WTC11 (cell line): ENCODE results near the gene RIPOR2. TPM values are rescaled to one million over a fixed set of nuclear protein-coding genes. Genes with fewer than 3 reads are reported as not detected.

Source experiments
- ATAC-seq: fragments of 200-7000 bp; cut with Tn5 transposase; 2 replicates; pipeline ENCODE4 v1.10.0; 2021; ENCODE audit warnings: mild to moderate bottlenecking, moderate library complexity
- CTCF ChIA-PET: fragments of 300-600 bp; sonication (Branson Sonifier 250); formaldehyde crosslinking; loops from one replicate; lab custom pipeline; 2021; ENCODE audit warnings: antibody characterized with exemption; lab: Charles Lee
- POLR2A ChIA-PET: fragments of 350-600 bp; sonication (Branson Sonifier 250); formaldehyde crosslinking; loops from one replicate; lab custom pipeline; 2021; ENCODE audit warnings: antibody characterized with exemption; lab: Charles Lee
- DNase-seq: peaks from one replicate; pipeline ENCODE4 v3.0.0; 2021; ENCODE audit warnings: low spot score
- H3K27ac Mint-ChIP-seq: 2 replicates; pipeline ENCODE4 v1.8.0; 2021; ENCODE audit warnings: mixed read lengths
- H3K27me3 Mint-ChIP-seq: 2 replicates; pipeline ENCODE4 v1.8.0; 2021; ENCODE audit warnings: low read depth, mild to moderate bottlenecking, moderate library complexity, mixed read lengths
- H3K36me3 Mint-ChIP-seq: 2 replicates; pipeline ENCODE4 v1.8.0; 2021; ENCODE audit warnings: mixed read lengths
- H3K4me1 Mint-ChIP-seq: 2 replicates; pipeline ENCODE4 v1.8.0; 2022; ENCODE audit warnings: mixed read lengths
- H3K4me3 Mint-ChIP-seq: 2 replicates; pipeline ENCODE4 v1.8.0; 2021; ENCODE audit warnings: mild to moderate bottlenecking, moderate library complexity, mixed read lengths
- H3K9me3 Mint-ChIP-seq: 2 replicates; pipeline ENCODE4 v1.8.0; 2021; ENCODE audit warnings: mixed read lengths
- CREB1 ChIP-seq: sonication (generic); formaldehyde crosslinking; IDR thresholded peaks from 2 replicates; pipeline ENCODE4 v1.8.0; 2023; ENCODE audit warnings: mild to moderate bottlenecking, missing genetic modification reagents
- ETV6 ChIP-seq: sonication (generic); formaldehyde crosslinking; IDR thresholded peaks from 2 replicates; pipeline ENCODE4 v1.8.1; 2022; ENCODE audit warnings: mild to moderate bottlenecking, missing genetic modification reagents
- GABPB1 ChIP-seq: sonication (generic); formaldehyde crosslinking; IDR thresholded peaks from 2 replicates; pipeline ENCODE4 v1.8.1; 2023; ENCODE audit warnings: mild to moderate bottlenecking, missing genetic modification reagents
- GRHL2 ChIP-seq: fragments of 250-450 bp; sonication (Bioruptor Pico); IDR thresholded peaks from 2 replicates; pipeline ENCODE4 v1.8.0; 2022; ENCODE audit warnings: mild to moderate bottlenecking, moderate library complexity; ENCODE audit not compliant: insufficient replicate concordance, severe bottlenecking
- JAZF1 ChIP-seq: fragments of 250-450 bp; sonication (Bioruptor Pico); IDR thresholded peaks from 2 replicates; pipeline ENCODE4 v1.9.0; 2021; ENCODE audit warnings: moderate library complexity, mild to moderate bottlenecking, inconsistent platforms
- JUN ChIP-seq: sonication (generic); formaldehyde crosslinking; IDR thresholded peaks from 2 replicates; pipeline ENCODE4 v1.8.0; 2023; ENCODE audit warnings: mild to moderate bottlenecking, missing genetic modification reagents
- KAT7 ChIP-seq: sonication (generic); formaldehyde crosslinking; IDR thresholded peaks from 2 replicates; pipeline ENCODE4 v1.8.1; 2023; ENCODE audit warnings: missing genetic modification reagents, mild to moderate bottlenecking, borderline replicate concordance
- NFYB ChIP-seq: sonication (generic); formaldehyde crosslinking; conservative IDR thresholded peaks from 2 replicates; pipeline ENCODE4 v1.8.0; 2022; ENCODE audit warnings: low read depth, missing genetic modification reagents
- NR3C1 ChIP-seq: sonication (generic); formaldehyde crosslinking; conservative IDR thresholded peaks from 2 replicates; pipeline ENCODE4 v1.8.1; 2023; ENCODE audit warnings: low read depth, mild to moderate bottlenecking, missing genetic modification reagents
- SMAD4 ChIP-seq: sonication (generic); formaldehyde crosslinking; IDR thresholded peaks from 2 replicates; pipeline ENCODE4 v1.8.0; 2022; ENCODE audit warnings: mild to moderate bottlenecking, missing genetic modification reagents
- TP53 ChIP-seq: sonication (generic); formaldehyde crosslinking; IDR thresholded peaks from 2 replicates; pipeline ENCODE4 v1.8.1; 2023; ENCODE audit warnings: mild to moderate bottlenecking, missing genetic modification reagents
- ZBTB21 ChIP-seq: sonication (generic); formaldehyde crosslinking; IDR thresholded peaks from 2 replicates; pipeline ENCODE4 v1.8.1; 2023; ENCODE audit warnings: mild to moderate bottlenecking, missing genetic modification reagents, borderline replicate concordance
- ZNF121 ChIP-seq: sonication (generic); formaldehyde crosslinking; IDR thresholded peaks from 2 replicates; pipeline ENCODE4 v1.8.0; 2023; ENCODE audit warnings: missing genetic modification reagents
- ZNF671 ChIP-seq: fragments of 250-450 bp; sonication (Bioruptor Pico); IDR thresholded peaks from 2 replicates; pipeline ENCODE4 v1.8.0; 2021; ENCODE audit warnings: mild to moderate bottlenecking
- total RNA-seq: library from RNA; stranded (reverse); gene quantifications from 3 replicates; pipeline ENCODE4 v1.2.3, GENCODE V29; 2021
- TF ChIP-seq, protein P1 (sequence below): sonication (generic); formaldehyde crosslinking; IDR thresholded peaks from 2 replicates; pipeline ENCODE4 v1.8.1; 2022; ENCODE audit warnings: missing genetic modification reagents, borderline replicate concordance
- TF ChIP-seq, protein P2 (sequence below): sonication (generic); formaldehyde crosslinking; IDR thresholded peaks from 2 replicates; pipeline ENCODE4 v1.8.0; 2022; ENCODE audit warnings: mild to moderate bottlenecking, missing genetic modification reagents
- TF ChIP-seq, protein P3 (sequence below): sonication (generic); formaldehyde crosslinking; IDR thresholded peaks from 2 replicates; pipeline ENCODE4 v1.8.1; 2022; ENCODE audit warnings: low read depth, missing genetic modification reagents, borderline replicate concordance
- TF ChIP-seq, protein P4 (sequence below): fragments of 200-600 bp; IDR thresholded peaks from 2 replicates; pipeline ENCODE4 v1.8.0; 2022; ENCODE audit warnings: antibody characterized with exemption
- TF ChIP-seq, protein P5 (sequence below): sonication (generic); formaldehyde crosslinking; IDR thresholded peaks from 2 replicates; pipeline ENCODE4 v1.8.1; 2022; ENCODE audit warnings: mild to moderate bottlenecking, moderate library complexity, missing genetic modification reagents
- TF ChIP-seq, protein P6 (sequence below): sonication (generic); formaldehyde crosslinking; IDR thresholded peaks from 2 replicates; pipeline ENCODE4 v1.8.1; 2022; ENCODE audit warnings: mild to moderate bottlenecking, missing genetic modification reagents, moderate library complexity, borderline replicate concordance

The RIPOR2 gene
- total RNA-seq, 1 experiment from 2014 or later: 13.5 TPM

DNA sequence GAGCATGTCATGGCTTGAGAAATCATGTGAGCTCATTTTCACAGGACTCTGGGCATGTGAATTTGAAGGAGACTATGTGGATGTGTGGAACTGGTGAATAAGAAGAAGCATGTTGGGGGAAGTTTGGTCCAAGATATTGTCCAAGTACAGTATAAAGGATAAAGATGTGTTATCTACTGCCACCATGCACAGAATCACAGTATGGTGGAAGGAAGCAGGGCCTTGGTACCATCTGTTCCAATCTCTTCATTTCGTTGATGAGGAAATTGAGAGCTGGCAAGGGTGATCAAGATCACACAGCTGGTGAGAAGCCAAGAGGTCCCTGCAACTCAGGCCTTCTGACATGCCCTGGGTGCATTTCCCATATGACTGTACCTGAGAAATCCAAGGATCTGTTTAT is 31.5 kb upstream of the RIPOR2 start:
- ATAC-seq: no peak
- Mint-ChIP-seq H3K4me3 (no peak overlapping the region), H3K27ac (no peak overlapping the region), H3K36me3 (no peaks in the 10 kb centered on the region), H3K9me3 (no peaks in the 10 kb centered on the region), H3K4me1 (peaks cover 15% of the 10 kb centered on the region), H3K27me3 (no peaks in the 10 kb centered on the region)
- ChIA-PET POLR2A (no interaction called here), CTCF (interaction anchor here (0.5 to 2.1 kb wide), 2 partner anchors 24 to 257 kb away, joined by 3 to 8 read pairs; no protein-coding TSS in a partner anchor)
- no peak for DNase-seq
- TF ChIP-seq JUN (CRISPR knock-in tag): no peak

DNA sequence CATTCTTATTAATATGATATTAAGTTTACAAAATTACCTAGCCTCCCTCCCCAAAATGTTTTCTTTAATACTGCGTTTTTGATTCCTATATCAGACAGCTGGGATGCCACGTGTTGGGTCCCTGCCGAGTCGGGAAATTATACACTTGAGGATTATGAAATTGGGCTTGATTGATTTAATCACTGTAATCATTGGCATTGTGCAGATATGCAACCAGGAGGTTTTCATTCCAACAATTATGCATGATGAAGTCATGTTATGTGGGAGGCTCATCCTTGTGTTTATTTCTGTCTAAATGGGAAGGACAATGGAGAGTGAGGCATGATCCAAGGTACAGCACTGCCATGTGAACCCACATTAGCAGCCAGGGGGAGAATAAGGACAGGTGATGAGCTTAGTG is 30.6 kb upstream of the RIPOR2 start:
- no peak overlapping the region for H3K27ac Mint-ChIP-seq
- TF ChIP-seq ZNF671 (CRISPR knock-in tag) (no peak), KAT7 (CRISPR knock-in tag) (no peak), JAZF1 (CRISPR knock-in tag) (no peak), CREB1 (CRISPR knock-in tag) (no peak), TP53 (no peak), ZBTB21 (CRISPR knock-in tag) (no peak), NR3C1 (CRISPR knock-in tag) (no peak)
- TF ChIP-seq, protein P1, sequence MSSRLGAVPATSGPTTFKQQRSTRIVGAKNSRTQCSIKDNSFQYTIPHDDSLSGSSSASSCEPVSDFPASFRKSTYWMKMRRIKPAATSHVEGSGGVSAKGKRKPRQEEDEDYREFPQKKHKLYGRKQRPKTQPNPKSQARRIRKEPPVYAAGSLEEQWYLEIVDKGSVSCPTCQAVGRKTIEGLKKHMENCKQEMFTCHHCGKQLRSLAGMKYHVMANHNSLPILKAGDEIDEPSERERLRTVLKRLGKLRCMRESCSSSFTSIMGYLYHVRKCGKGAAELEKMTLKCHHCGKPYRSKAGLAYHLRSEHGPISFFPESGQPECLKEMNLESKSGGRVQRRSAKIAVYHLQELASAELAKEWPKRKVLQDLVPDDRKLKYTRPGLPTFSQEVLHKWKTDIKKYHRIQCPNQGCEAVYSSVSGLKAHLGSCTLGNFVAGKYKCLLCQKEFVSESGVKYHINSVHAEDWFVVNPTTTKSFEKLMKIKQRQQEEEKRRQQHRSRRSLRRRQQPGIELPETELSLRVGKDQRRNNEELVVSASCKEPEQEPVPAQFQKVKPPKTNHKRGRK (CRISPR knock-in tag): no peak
- no peak for DNase-seq
- CTCF ChIA-PET: interaction anchor here (2.1 kb wide), 1 partner anchor 25 kb away, joined by 8 read pairs; no protein-coding TSS in a partner anchor
- no peak for ATAC-seq
- H3K4me1 Mint-ChIP-seq: peaks cover 15% of the 10 kb centered on the region
- no peaks in the 10 kb centered on the region for H3K27me3 Mint-ChIP-seq
- no peaks in the 10 kb centered on the region for H3K9me3 Mint-ChIP-seq
- H3K4me3 Mint-ChIP-seq: no peak overlapping the region
- POLR2A ChIA-PET: no interaction called here
- H3K36me3 Mint-ChIP-seq: no peaks in the 10 kb centered on the region

DNA sequence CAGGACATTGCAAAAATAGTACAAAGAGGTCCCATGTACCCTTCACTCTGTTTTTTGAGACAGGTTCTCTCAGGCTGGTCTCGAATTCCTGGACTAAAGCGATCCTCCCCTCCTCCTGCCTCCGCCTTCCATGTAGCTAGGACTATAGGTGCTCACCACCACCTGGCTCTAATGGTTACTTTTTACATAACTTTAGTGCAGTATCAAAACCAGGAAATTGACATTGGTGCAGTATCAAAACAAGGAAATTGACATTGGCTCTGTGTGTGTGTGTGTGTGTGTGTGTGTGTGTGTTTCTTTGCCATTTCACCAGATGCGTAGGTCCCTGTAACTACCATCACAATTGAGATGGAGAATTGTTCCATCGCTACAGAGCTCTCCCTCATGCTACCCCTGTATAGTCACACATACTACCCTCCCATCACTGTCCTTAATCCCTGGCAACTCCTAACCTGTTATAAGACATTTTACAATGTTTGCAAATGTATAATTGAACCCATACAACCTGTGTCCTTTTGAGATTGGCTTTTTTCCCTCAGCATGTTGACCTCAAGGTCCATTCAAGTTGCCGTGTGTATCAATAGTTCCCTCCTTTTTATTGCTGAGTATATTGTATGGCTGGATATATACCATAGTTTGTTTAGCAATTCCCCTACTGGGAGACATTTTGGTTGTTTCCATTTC is 28.3 kb upstream of the RIPOR2 start:
- POLR2A ChIA-PET: no interaction called here
- DNase-seq: no peak
- Mint-ChIP-seq H3K4me1 (peaks cover 5% of the 10 kb centered on the region), H3K4me3 (no peak overlapping the region), H3K36me3 (peaks cover 2% of the 10 kb centered on the region; the same call in 1 of the 2 replicates), H3K27me3 (no peaks in the 10 kb centered on the region), H3K9me3 (peaks cover 16% of the 10 kb centered on the region), H3K27ac (no peak overlapping the region)
- TF ChIP-seq, protein P2, sequence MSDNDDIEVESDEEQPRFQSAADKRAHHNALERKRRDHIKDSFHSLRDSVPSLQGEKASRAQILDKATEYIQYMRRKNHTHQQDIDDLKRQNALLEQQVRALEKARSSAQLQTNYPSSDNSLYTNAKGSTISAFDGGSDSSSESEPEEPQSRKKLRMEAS (CRISPR knock-in tag): no peak
- TF ChIP-seq ZNF121 (CRISPR knock-in tag): no peak
- no peak for TF ChIP-seq JUN (CRISPR knock-in tag)
- TF ChIP-seq ZBTB21 (CRISPR knock-in tag): no peak
- TF ChIP-seq, protein P3, sequence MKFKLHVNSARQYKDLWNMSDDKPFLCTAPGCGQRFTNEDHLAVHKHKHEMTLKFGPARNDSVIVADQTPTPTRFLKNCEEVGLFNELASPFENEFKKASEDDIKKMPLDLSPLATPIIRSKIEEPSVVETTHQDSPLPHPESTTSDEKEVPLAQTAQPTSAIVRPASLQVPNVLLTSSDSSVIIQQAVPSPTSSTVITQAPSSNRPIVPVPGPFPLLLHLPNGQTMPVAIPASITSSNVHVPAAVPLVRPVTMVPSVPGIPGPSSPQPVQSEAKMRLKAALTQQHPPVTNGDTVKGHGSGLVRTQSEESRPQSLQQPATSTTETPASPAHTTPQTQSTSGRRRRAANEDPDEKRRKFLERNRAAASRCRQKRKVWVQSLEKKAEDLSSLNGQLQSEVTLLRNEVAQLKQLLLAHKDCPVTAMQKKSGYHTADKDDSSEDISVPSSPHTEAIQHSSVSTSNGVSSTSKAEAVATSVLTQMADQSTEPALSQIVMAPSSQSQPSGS (CRISPR knock-in tag): no peak
- TF ChIP-seq SMAD4: no peak
- no peak for TF ChIP-seq NFYB (CRISPR knock-in tag)
- no peak for TF ChIP-seq TP53
- TF ChIP-seq, protein P4, sequence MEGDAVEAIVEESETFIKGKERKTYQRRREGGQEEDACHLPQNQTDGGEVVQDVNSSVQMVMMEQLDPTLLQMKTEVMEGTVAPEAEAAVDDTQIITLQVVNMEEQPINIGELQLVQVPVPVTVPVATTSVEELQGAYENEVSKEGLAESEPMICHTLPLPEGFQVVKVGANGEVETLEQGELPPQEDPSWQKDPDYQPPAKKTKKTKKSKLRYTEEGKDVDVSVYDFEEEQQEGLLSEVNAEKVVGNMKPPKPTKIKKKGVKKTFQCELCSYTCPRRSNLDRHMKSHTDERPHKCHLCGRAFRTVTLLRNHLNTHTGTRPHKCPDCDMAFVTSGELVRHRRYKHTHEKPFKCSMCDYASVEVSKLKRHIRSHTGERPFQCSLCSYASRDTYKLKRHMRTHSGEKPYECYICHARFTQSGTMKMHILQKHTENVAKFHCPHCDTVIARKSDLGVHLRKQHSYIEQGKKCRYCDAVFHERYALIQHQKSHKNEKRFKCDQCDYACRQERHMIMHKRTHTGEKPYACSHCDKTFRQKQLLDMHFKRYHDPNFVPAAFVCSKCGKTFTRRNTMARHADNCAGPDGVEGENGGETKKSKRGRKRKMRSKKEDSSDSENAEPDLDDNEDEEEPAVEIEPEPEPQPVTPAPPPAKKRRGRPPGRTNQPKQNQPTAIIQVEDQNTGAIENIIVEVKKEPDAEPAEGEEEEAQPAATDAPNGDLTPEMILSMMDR: no peak
- TF ChIP-seq GABPB1: no peak
- TF ChIP-seq ETV6 (CRISPR knock-in tag): no peak
- TF ChIP-seq GRHL2 (CRISPR knock-in tag): no peak
- TF ChIP-seq, protein P5, sequence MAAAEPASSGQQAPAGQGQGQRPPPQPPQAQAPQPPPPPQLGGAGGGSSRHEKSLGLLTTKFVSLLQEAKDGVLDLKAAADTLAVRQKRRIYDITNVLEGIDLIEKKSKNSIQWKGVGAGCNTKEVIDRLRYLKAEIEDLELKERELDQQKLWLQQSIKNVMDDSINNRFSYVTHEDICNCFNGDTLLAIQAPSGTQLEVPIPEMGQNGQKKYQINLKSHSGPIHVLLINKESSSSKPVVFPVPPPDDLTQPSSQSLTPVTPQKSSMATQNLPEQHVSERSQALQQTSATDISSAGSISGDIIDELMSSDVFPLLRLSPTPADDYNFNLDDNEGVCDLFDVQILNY (CRISPR knock-in tag): no peak
- TF ChIP-seq, protein P6, sequence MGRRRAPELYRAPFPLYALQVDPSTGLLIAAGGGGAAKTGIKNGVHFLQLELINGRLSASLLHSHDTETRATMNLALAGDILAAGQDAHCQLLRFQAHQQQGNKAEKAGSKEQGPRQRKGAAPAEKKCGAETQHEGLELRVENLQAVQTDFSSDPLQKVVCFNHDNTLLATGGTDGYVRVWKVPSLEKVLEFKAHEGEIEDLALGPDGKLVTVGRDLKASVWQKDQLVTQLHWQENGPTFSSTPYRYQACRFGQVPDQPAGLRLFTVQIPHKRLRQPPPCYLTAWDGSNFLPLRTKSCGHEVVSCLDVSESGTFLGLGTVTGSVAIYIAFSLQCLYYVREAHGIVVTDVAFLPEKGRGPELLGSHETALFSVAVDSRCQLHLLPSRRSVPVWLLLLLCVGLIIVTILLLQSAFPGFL: no peak
- no peak for ATAC-seq
- CTCF ChIA-PET: no interaction called here
